Neural crest cell (in vitro differentiated cells): ENCODE results near the gene STX2. TPM values are rescaled to one million over a fixed set of nuclear protein-coding genes. Genes with fewer than 3 reads are reported as not detected.

Experiments used
- DNase-seq: peaks from one replicate; pipeline ENCODE4 v3.0.0; 2021; ENCODE audit warnings: low read depth, mixed read lengths, low spot score
- H3K27ac Mint-ChIP-seq: one replicate; pipeline ENCODE4 v1.8.0; 2021; ENCODE audit warnings: mild to moderate bottlenecking, mixed read lengths; ENCODE audit not compliant: unreplicated experiment
- H3K27me3 Mint-ChIP-seq: 2 replicates; pipeline ENCODE4 v1.8.0; 2021; ENCODE audit warnings: low read depth, mild to moderate bottlenecking, mixed read lengths
- H3K36me3 Mint-ChIP-seq: 2 replicates; pipeline ENCODE4 v1.8.0; 2021; ENCODE audit warnings: low read depth, mild to moderate bottlenecking, mixed read lengths
- H3K4me1 Mint-ChIP-seq: 2 replicates; pipeline ENCODE4 v1.8.0; 2021; ENCODE audit warnings: mixed read lengths
- H3K4me3 Mint-ChIP-seq: one replicate; pipeline ENCODE4 v1.8.0; 2021; ENCODE audit warnings: mild to moderate bottlenecking, mixed read lengths
- H3K9me3 Mint-ChIP-seq: 2 replicates; pipeline ENCODE4 v1.8.0; 2021; ENCODE audit warnings: mixed read lengths
- CTCF ChIP-seq: fragments of 200-600 bp; sonication (generic); conservative IDR thresholded peaks from 2 replicates; pipeline ENCODE4 v1.5.0; 2021; ENCODE audit warnings: antibody characterized with exemption, mild to moderate bottlenecking
- total RNA-seq: library from RNA; stranded (reverse); gene quantifications from 2 replicates; pipeline ENCODE4 v1.2.1, GENCODE V29; 2021

STX2 gene
- total RNA-seq, 1 donor from 2014 or later: 32.7 TPM

GRCh38 chr12:130815028-130815741, 23.9 kb downstream of the STX2 start:
- Mint-ChIP-seq H3K27me3 (no peaks in the 10 kb centered on the region), H3K4me3 (no peak overlapping the region), H3K4me1 (peaks cover 37% of the 10 kb centered on the region), H3K27ac (no peak overlapping the region), H3K9me3 (no peaks in the 10 kb centered on the region), H3K36me3 (peaks cover 13% of the 10 kb centered on the region)
- TF ChIP-seq CTCF: no peak
- DNase-seq: no peak

- H3K36me3 Mint-ChIP-seq: peaks cover 18% of the 10 kb centered on the region
- H3K27ac Mint-ChIP-seq: peak overlapping the region; percentile 48
- DNase-seq: no peak
- H3K27me3 Mint-ChIP-seq: no peaks in the 10 kb centered on the region
- peaks cover 31% of the 10 kb centered on the region for H3K4me1 Mint-ChIP-seq
- no peak overlapping the region for H3K4me3 Mint-ChIP-seq
- H3K9me3 Mint-ChIP-seq: no peaks in the 10 kb centered on the region
- TF ChIP-seq CTCF: no peak
Observed at GRCh38 chr12:130813949-130814348, 25.1 kb downstream of the STX2 start.

GRCh38 chr12:130813436-130813835, 25.6 kb downstream of the STX2 start:
- Mint-ChIP-seq H3K36me3 (peaks cover 19% of the 10 kb centered on the region), H3K4me1 (peaks cover 29% of the 10 kb centered on the region), H3K9me3 (no peaks in the 10 kb centered on the region), H3K4me3 (no peak overlapping the region), H3K27ac (no peak overlapping the region), H3K27me3 (no peaks in the 10 kb centered on the region)
- no peak for TF ChIP-seq CTCF
- DNase-seq: no peak

- TF ChIP-seq CTCF: no peak
- H3K27ac Mint-ChIP-seq: no peak overlapping the region
- H3K9me3 Mint-ChIP-seq: no peaks in the 10 kb centered on the region
- H3K36me3 Mint-ChIP-seq: peaks cover 36% of the 10 kb centered on the region
- DNase-seq: no peak
- H3K27me3 Mint-ChIP-seq: no peaks in the 10 kb centered on the region
- no peak overlapping the region for H3K4me3 Mint-ChIP-seq
- H3K4me1 Mint-ChIP-seq: peaks cover 11% of the 10 kb centered on the region
Observed at GRCh38 chr12:130809791-130810190, 29.3 kb downstream of the STX2 start.

GRCh38 chr12:130807309-130807708, 31.7 kb downstream of the STX2 start:
- H3K9me3 Mint-ChIP-seq: no peaks in the 10 kb centered on the region
- H3K4me1 Mint-ChIP-seq: peaks cover 5% of the 10 kb centered on the region
- H3K27ac Mint-ChIP-seq: no peak overlapping the region

More at GRCh38 chr12:130807309-130807708, 31.7 kb downstream of the STX2 start:
- peaks cover 38% of the 10 kb centered on the region for H3K36me3 Mint-ChIP-seq
- H3K4me3 Mint-ChIP-seq: no peak overlapping the region
- no peak for DNase-seq
- no peaks in the 10 kb centered on the region for H3K27me3 Mint-ChIP-seq
- TF ChIP-seq CTCF: no peak
